ENCODE results near the gene PXMP2.

Gene PXMP2

GRCh38 chr12:132718644-132719043 is 31.3 kb downstream of the PXMP2 start:
- H3K4me3 ChIP-seq (ENCODE audit: low read length, poor library complexity, severe bottlenecking): no peak overlapping the region
- H3K27me3 ChIP-seq (ENCODE audit: insufficient read depth, low read length, poor library complexity, severe bottlenecking): no peaks in the 10 kb centered on the region
- no peaks in the 10 kb centered on the region for H3K4me1 ChIP-seq (ENCODE audit: insufficient read depth, low read length, poor library complexity, severe bottlenecking)
- no peak for TF ChIP-seq EZH2phosphoT487 (IDR thresholded peaks at IDR 0.05; ENCODE audit: borderline replicate concordance)
- TF ChIP-seq, protein P1, sequence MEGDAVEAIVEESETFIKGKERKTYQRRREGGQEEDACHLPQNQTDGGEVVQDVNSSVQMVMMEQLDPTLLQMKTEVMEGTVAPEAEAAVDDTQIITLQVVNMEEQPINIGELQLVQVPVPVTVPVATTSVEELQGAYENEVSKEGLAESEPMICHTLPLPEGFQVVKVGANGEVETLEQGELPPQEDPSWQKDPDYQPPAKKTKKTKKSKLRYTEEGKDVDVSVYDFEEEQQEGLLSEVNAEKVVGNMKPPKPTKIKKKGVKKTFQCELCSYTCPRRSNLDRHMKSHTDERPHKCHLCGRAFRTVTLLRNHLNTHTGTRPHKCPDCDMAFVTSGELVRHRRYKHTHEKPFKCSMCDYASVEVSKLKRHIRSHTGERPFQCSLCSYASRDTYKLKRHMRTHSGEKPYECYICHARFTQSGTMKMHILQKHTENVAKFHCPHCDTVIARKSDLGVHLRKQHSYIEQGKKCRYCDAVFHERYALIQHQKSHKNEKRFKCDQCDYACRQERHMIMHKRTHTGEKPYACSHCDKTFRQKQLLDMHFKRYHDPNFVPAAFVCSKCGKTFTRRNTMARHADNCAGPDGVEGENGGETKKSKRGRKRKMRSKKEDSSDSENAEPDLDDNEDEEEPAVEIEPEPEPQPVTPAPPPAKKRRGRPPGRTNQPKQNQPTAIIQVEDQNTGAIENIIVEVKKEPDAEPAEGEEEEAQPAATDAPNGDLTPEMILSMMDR (conservative IDR thresholded peaks at IDR 0.05; ENCODE audit: low read length): no peak
- H3K4me2 ChIP-seq (ENCODE audit: low read depth, low read length, poor library complexity, severe bottlenecking): no peak overlapping the region
- no peaks in the 10 kb centered on the region for H3K9me3 ChIP-seq (ENCODE audit: insufficient read depth, low read depth, low read length)
- H3K9ac ChIP-seq (ENCODE audit: low read depth, low read length, poor library complexity, severe bottlenecking): no peak overlapping the region
- H3K36me3 ChIP-seq (ENCODE audit: insufficient read depth, low read length): peaks cover 58% of the 10 kb centered on the region; the same call in 1 of the 2 replicates
- H4K20me1 ChIP-seq (ENCODE audit: insufficient read depth, low read length, poor library complexity, severe bottlenecking): peaks cover 4% of the 10 kb centered on the region
- H3K79me2 ChIP-seq (ENCODE audit: insufficient read depth, low read length): peaks cover 13% of the 10 kb centered on the region
- H3K9me2 ChIP-seq (replicated peaks; ENCODE audit: low read depth, low read length): no peaks in the 10 kb centered on the region
- H2AFZ ChIP-seq (ENCODE audit: low read length): no peak overlapping the region
- H3F3A ChIP-seq (ENCODE audit: low read depth): no peaks in the 10 kb centered on the region

DNA sequence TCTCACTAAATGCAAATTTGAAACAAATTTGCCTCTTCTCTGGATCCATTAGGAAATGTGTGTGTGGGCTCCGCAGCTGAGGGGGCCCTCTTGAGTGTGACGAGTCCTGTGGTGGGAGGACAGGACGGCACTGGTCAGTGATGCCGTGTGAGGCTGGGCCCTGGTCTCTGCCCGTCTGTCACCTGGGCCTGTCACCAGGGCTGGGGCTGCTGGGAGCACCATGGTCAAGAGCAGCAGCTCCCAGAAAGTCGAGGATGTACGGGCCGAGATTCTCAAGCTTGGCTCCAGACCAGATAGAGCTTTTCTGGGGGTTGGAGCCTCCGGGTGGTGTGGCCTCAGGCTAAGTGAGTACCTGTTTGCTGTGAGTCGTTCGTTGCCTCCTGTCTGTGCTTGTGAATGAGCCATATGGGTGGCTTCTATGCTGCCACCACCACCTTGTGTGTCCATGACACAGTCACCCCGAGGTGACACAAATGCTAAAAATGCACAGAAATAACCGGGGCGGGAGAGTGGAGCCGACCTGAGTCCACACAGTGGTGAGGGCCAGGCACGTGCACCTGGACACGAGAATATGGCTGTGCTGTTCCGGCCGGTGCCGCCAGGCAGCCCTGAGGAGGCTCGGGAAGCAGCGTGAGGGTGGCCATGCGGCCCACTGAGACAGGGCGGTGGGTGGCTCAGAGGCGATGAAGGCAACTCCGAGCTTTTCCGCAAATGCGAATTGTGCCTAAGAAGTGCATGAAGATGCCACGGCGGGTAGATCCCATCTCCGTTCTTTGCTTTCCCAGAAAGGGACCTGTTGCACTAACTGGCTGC is 32.0 kb downstream of the PXMP2 start:
- H3F3A ChIP-seq (ENCODE audit: low read depth): no peaks in the 10 kb centered on the region
- peaks cover 3% of the 10 kb centered on the region for H4K20me1 ChIP-seq (ENCODE audit: insufficient read depth, low read length, poor library complexity, severe bottlenecking)
- H3K9ac ChIP-seq (ENCODE audit: low read depth, low read length, poor library complexity, severe bottlenecking): no peak overlapping the region
- H3K4me3 ChIP-seq (ENCODE audit: low read length, poor library complexity, severe bottlenecking): no peak overlapping the region
- H3K9me3 ChIP-seq (ENCODE audit: insufficient read depth, low read depth, low read length): no peaks in the 10 kb centered on the region
- H3K79me2 ChIP-seq (ENCODE audit: insufficient read depth, low read length): peaks cover 6% of the 10 kb centered on the region; the same call in 1 of the 2 replicates
- no peaks in the 10 kb centered on the region for H3K4me1 ChIP-seq (ENCODE audit: insufficient read depth, low read length, poor library complexity, severe bottlenecking)
- TF ChIP-seq, protein P1 (conservative IDR thresholded peaks at IDR 0.05; ENCODE audit: low read length): no peak
- TF ChIP-seq EZH2phosphoT487 (IDR thresholded peaks at IDR 0.05; ENCODE audit: borderline replicate concordance): no peak
- H3K4me2 ChIP-seq (ENCODE audit: low read depth, low read length, poor library complexity, severe bottlenecking): no peak overlapping the region
- peaks cover 65% of the 10 kb centered on the region; the same call in 1 of the 2 replicates for H3K36me3 ChIP-seq (ENCODE audit: insufficient read depth, low read length)
- no peaks in the 10 kb centered on the region for H3K27me3 ChIP-seq (ENCODE audit: insufficient read depth, low read length, poor library complexity, severe bottlenecking)
- no peak overlapping the region for H2AFZ ChIP-seq (ENCODE audit: low read length)
- H3K9me2 ChIP-seq (replicated peaks; ENCODE audit: low read depth, low read length): no peaks in the 10 kb centered on the region

- Histone ChIP-seq H3K4me3 (ENCODE audit: low read length, poor library complexity, severe bottlenecking) (no peak overlapping the region), H3K79me2 (ENCODE audit: insufficient read depth, low read length) (no peaks in the 10 kb centered on the region), H3K4me2 (ENCODE audit: low read depth, low read length, poor library complexity, severe bottlenecking) (no peak overlapping the region), H3K27me3 (ENCODE audit: insufficient read depth, low read length, poor library complexity, severe bottlenecking) (no peaks in the 10 kb centered on the region), H3K4me1 (ENCODE audit: insufficient read depth, low read length, poor library complexity, severe bottlenecking) (no peaks in the 10 kb centered on the region), H3F3A (ENCODE audit: low read depth) (no peaks in the 10 kb centered on the region), H2AFZ (ENCODE audit: low read length) (no peak overlapping the region), H3K9me3 (ENCODE audit: insufficient read depth, low read depth, low read length) (no peaks in the 10 kb centered on the region), H4K20me1 (ENCODE audit: insufficient read depth, low read length, poor library complexity, severe bottlenecking) (peaks cover 3% of the 10 kb centered on the region), H3K9me2 (replicated peaks; ENCODE audit: low read depth, low read length) (no peaks in the 10 kb centered on the region), H3K36me3 (ENCODE audit: insufficient read depth, low read length) (peaks cover 65% of the 10 kb centered on the region; the same call in 1 of the 2 replicates), H3K9ac (ENCODE audit: low read depth, low read length, poor library complexity, severe bottlenecking) (no peak overlapping the region)
- TF ChIP-seq, protein P1 (conservative IDR thresholded peaks at IDR 0.05; ENCODE audit: low read length): no peak
- no peak for TF ChIP-seq EZH2phosphoT487 (IDR thresholded peaks at IDR 0.05; ENCODE audit: borderline replicate concordance)
These were observed 32.6 kb downstream of the PXMP2 start for GRCh38 chr12:132719954-132720324.
